NCI-H345 treated with DMSO at 0.1 percent for 48 hours (cell line): ENCODE measurements around the gene SDC1.
A peak's percentile ranks its signal among the peaks of the same experiment; 100 is the strongest.

Source experiments
- DNase-seq: peaks from one replicate; lab custom pipeline; 2025; ENCODE audit not compliant: unreplicated experiment; lab: John Stamatoyannopoulos, UW

Gene SDC1

GRCh38 chr2:20173496-20174402, 51.2 kb downstream of the SDC1 start:
- no peak for DNase-seq

GRCh38 chr2:20173064-20173463, 51.9 kb downstream of the SDC1 start:
- no peak for DNase-seq

- DNase-seq, result no peak
Observed at GRCh38 chr2:20172273-20173055, 52.5 kb downstream of the SDC1 start.

- no peak for DNase-seq
Observed at GRCh38 chr2:20171445-20171977, 53.4 kb downstream of the SDC1 start.

- DNase-seq, result no peak
Observed at GRCh38 chr2:20170704-20171250, 54.2 kb downstream of the SDC1 start.

- no peak for DNase-seq
Observed at GRCh38 chr2:20169796-20170703, 54.9 kb downstream of the SDC1 start.

GRCh38 chr2:20168727-20169696, 55.9 kb downstream of the SDC1 start:
- DNase-seq, result no peak

GRCh38 chr2:20168048-20168726, 56.7 kb downstream of the SDC1 start:
- no peak for DNase-seq

- no peak for DNase-seq
Observed at GRCh38 chr2:20167356-20167755, 57.6 kb downstream of the SDC1 start.

GRCh38 chr2:20165677-20166509, 59.0 kb downstream of the SDC1 start:
- no peak for DNase-seq

- DNase-seq, result no peak
Observed at GRCh38 chr2:20164734-20165478, 60.0 kb downstream of the SDC1 start.

GRCh38 chr2:20164061-20164733, 60.7 kb downstream of the SDC1 start:
- no peak for DNase-seq

GRCh38 chr2:20159411-20160070, 65.4 kb downstream of the SDC1 start:
- no peak for DNase-seq

- DNase-seq, result peak; percentile 47
Observed at GRCh38 chr2:20157193-20157891, 67.6 kb downstream of the SDC1 start.

GRCh38 chr2:20156836-20157192, 68.1 kb downstream of the SDC1 start:
- DNase-seq, result no peak
